Activated effector memory CD4-positive, alpha-beta T cell treated with anti-CD3 and anti-CD28 coated beads, Interleukin-2, amount 50 U/mL, for 16 hours (primary cell): ENCODE measurements around the gene SCAPER.
A peak's percentile ranks its signal among the peaks of the same experiment; 100 is the strongest.

Source experiments
- DNase-seq: peaks from one replicate; pipeline ENCODE4 v3.0.0-alpha.2; 2020

SCAPER gene

GRCh38 chr15:76345880-76346668 is 559.1 kb downstream of the SCAPER start:
- DNase-seq: no peak

GRCh38 chr15:76345583-76345879 is 559.6 kb downstream of the SCAPER start:
- no peak for DNase-seq

GRCh38 chr15:76344893-76345582 is 560.1 kb downstream of the SCAPER start:
- no peak for DNase-seq

DNA sequence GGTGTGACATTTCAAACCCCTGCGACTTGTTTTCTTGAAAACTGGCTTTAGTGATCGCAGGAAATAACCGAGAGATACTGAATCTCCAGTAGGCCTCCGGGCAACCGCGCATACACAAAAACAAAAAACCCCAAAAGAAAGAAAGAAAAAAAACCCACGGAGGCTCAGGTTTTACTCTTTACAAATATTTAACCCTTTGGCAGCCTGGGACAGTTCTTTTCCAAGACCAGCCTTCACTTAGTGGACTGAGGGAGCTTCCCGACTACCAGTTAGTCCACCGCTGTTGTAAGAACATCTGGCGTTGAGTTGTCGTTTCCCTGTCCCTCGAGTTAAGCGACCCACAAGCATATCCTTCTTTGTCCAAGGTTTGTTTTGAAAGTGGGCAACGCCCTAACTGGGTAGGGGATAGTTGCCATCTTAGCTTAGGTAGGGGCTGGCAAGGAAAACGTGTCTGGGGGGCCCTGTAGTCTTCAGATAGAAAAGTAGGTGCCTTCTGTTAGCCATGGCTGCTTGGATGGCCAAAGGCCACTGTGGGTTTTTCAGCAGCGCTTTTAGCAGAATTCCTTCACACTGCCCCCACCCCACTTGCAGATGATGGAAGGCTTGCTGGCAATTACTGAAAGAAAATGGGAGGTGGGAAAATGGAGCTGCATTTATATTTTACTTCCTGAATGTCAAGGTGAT is 561.7 kb downstream of the SCAPER start:
- no peak for DNase-seq

DNA sequence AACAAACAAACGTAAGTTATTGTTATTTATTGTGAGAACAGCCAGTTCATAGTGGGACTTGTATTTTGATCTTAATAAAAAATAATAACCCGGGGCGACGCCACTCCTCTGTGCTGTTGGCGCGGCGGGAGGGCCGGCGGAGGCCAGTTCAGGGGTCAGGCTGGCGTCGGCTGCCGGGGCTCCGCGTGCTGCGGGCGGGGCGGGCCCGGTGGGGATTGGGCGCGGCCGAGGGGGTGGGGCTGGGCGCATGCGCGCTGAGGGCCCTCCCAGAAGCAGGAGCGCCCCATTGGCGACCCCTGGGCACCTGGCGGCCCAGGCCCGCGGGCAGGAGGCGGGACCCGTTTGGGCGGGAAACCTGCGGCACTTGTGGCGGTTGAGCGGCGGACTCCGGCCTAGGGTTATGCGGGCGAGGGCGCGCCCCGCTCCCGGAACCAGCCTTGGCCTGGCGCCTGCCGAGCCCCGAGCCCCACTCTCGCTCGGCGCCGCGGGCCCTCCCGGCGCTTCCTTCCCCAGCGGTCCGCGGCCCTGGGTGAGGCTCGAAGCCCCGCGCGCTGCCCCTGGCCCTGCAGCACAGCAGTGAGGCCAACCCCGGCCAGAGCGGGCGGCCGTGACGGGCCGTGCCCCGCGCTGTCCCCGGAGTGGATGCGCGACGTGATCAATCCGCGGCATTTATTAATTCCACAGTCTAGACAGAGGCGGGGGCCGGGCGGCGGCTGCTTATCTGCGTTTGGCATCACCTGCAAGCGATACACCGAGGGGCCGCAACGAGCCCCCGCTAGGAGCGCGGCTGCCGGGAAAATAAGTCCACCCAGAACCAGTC is 562.5 kb downstream of the SCAPER start:
- peak; percentile 66 for DNase-seq

DNA sequence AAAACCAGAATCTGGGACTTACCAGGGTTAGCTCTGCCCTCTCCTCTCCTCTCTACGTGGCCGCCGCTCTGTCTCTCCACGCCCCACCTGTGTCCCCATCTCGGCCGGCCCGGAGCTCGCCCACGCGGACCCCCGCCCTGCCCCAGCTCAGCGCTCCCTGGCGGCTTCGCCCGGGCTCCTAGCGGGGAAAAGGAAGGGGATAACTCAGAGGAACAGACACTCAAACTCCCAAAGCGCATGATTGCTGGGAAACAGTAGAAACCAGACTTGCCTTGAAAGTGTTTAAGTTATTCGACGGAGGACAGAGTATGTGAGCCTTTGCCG is 563.1 kb downstream of the SCAPER start:
- DNase-seq: no peak

DNA sequence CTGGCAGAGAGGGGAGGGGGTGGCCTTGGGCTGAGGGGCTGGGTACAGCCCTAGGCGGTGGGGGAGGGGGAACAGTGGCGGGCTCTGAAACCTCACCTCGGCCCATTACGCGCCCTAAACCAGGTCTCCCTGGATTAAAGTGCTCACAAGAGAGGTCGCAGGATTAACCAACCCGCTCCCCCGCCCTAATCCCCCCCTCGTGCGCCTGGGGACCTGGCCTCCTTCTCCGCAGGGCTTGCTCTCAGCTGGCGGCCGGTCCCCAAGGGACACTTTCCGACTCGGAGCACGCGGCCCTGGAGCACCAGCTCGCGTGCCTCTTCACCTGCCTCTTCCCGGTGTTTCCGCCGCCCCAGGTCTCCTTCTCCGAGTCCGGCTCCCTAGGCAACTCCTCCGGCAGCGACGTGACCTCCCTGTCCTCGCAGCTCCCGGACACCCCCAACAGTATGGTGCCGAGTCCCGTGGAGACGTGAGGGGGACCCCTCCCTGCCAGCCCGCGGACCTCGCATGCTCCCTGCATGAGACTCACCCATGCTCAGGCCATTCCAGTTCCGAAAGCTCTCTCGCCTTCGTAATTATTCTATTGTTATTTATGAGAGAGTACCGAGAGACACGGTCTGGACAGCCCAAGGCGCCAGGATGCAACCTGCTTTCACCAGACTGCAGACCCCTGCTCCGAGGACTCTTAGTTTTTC is 563.6 kb downstream of the SCAPER start:
- DNase-seq: no peak

DNA sequence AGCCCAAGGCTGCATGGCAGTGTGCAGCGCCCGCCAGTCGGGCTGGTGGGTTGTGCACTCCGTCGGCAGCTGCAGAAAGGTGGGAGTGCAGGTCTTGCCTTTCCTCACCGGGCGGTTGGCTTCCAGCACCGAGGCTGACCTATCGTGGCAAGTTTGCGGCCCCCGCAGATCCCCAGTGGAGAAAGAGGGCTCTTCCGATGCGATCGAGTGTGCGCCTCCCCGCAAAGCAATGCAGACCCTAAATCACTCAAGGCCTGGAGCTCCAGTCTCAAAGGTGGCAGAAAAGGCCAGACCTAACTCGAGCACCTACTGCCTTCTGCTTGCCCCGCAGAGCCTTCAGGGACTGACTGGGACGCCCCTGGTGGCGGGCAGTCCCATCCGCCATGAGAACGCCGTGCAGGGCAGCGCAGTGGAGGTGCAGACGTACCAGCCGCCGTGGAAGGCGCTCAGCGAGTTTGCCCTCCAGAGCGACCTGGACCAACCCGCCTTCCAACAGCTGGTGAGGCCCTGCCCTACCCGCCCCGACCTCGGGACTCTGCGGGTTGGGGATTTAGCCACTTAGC is 564.3 kb downstream of the SCAPER start:
- peak; percentile 82 for DNase-seq

GRCh38 chr15:76340198-76340802 is 564.8 kb downstream of the SCAPER start:
- DNase-seq: peak; percentile 70

GRCh38 chr15:76339305-76340197 is 565.6 kb downstream of the SCAPER start:
- DNase-seq: no peak

DNA sequence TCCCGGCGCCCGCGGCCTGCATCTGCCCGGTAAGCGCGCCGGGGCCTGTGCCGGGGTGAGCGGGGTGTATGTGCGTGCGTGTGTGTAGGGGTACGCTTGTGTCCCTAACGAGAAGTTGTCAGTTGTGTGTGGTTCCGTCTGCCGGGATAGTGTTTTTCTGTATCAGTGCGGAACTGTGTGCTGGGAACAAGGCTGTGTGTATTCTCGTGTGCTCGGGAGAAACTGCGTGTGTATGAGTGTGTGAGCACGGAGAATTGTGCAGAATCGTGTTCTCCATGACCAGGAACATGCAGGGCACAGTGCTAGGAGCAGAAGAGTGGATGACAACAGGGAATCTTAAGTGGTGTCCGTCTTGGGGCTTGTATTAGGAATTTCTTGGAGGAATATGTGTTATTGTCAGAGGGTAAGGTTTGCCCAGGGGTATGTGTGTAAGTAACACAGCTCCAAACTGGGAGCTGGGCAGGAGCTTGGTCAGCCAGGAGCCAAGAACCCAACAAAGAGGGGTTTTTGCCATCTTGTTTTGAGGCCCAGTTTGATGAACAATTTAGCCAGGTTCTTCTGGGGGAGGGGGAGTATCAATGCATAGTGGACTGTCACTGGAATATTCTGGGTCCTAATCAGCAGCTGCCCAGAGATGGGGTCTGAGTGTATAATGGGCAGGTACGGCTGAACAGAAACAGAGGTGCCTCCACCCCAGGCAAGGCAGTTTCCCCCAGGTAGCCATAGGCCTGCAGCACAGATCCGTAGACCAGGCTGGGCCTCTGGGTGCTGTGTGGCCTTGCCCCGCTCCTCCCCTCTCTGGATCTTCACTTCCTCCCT is 566.4 kb downstream of the SCAPER start:
- no peak for DNase-seq

DNA sequence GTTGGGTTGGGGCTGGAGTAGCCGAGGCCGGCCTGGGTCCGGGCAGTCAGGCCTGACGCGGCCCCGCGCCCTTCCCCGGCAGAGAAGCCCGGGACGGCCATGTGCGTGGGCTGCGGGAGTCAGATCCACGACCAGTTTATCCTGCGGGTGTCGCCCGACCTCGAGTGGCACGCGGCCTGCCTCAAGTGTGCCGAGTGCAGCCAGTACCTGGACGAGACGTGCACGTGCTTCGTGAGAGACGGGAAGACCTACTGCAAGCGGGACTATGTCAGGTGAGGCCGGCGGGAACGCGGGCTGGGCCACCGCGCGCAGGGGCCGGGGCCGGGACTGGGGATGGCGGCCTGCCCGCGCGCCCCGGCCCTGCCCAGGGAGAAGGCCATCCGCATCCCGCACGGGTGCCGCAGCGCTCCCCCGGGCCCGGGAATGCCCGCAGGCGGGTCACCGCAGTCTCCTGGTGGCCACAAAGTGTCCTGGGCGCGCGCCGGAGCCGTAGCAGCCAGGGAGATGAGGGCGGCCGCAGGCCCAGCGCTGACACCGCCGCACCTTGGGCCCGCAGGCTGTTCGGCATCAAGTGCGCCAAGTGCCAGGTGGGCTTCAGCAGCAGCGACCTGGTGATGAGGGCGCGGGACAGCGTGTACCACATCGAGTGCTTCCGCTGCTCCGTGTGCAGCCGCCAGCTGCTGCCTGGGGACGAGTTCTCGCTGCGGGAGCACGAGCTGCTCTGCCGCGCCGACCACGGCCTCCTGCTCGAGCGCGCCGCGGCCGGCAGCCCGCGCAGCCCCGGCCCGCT is 567.2 kb downstream of the SCAPER start:
- peak; percentile 68 for DNase-seq

GRCh38 chr15:76337059-76337695 is 568.0 kb downstream of the SCAPER start:
- DNase-seq: no peak

- peak; percentile 86 for DNase-seq
Observed at GRCh38 chr15:76336254-76337058, 568.7 kb downstream of the SCAPER start, which contains the start of gene ISL2. Gene ISL2 (plus strand): TSS chr15:76336773. CDS start chr15:76336884, 111 bp downstream.

DNA sequence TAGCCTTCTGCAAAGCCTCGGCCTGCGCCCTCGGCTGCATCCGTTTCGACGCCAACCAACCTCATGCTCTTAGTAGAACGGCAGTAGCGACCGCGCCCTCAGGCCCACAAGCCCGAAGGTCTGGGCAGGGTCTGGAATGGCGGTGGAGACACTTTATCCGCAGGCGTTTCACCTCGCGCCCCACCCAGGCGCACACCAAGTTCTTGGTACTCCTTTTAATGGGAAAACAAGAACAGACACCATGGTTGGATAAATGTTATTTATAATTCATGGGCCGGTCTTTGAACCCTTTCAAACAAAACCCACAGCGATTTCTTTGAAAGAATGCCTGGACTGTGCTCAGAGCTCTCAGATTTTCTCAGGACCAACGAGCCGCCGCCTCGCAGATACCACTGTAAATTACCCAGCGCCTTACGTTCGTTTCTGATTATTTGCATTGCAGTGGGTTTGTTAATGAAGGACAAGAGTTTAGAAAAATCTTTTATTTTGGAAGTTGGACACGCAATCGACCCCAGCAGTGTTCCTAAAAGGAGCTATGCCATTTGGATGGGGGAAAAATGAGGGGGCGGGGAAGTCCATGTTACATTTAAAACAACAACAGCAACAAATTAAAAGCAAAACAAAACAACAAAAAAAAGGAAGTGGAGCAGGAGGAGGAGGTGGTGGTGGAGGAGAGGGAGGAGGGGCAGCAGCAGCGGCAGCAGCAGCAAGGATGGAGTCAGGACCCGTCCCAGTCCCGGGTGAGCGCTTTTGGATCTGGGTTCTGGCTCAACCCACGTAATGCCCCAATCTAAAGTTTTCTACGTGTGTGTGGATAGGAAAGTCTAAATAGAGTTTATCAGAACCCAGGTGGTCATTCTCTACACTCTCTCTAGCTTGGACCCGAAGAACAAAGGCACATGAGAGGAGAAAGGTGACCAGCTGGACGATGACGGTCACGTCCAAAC is 569.6 kb downstream of the SCAPER start:
- no peak for DNase-seq
